MCF 10A (cell line): ENCODE data around the gene STK24. TPM values are rescaled to one million over a fixed set of nuclear protein-coding genes. Genes with fewer than 3 reads are reported as not detected.

Source experiments
- BruUV-seq: library from RNA; stranded (reverse); fragments of 400-500 nt; replicated peaks from 2 replicates; lab custom pipeline; 2021; lab: Mats Ljungman, UMichigan
- CTCF ChIA-PET: fragments of 300-600 bp; sonication (Branson Sonifier 250); formaldehyde crosslinking; extraction: SDS; loops from one replicate; lab custom pipeline; 2021; ENCODE audit warnings: antibody characterized with exemption, inconsistent platforms; lab: Yijun Ruan, JAX
- POLR2A ChIA-PET: fragments of 300-600, 350-650 bp; sonication (Branson Sonifier 250); formaldehyde crosslinking; extraction: SDS; loops from one replicate; lab custom pipeline; 2020; ENCODE audit warnings: antibody characterized with exemption, inconsistent platforms; lab: Yijun Ruan, JAX
- DNase-seq: peaks from one replicate; pipeline ENCODE4 v3.0.0-alpha.2; 2018; ENCODE audit not compliant: unreplicated experiment
- H3K27ac Mint-ChIP-seq: one replicate; pipeline ENCODE4 v1.8.0; 2022; ENCODE audit warnings: mild to moderate bottlenecking, low read depth, mixed read lengths; ENCODE audit not compliant: unreplicated experiment
- H3K27me3 Mint-ChIP-seq: one replicate; pipeline ENCODE4 v1.8.0; 2022; ENCODE audit warnings: mixed read lengths; ENCODE audit not compliant: insufficient read depth, unreplicated experiment
- H3K36me3 Mint-ChIP-seq: one replicate; pipeline ENCODE4 v1.8.0; 2022; ENCODE audit warnings: mild to moderate bottlenecking, moderate library complexity, mixed read lengths; ENCODE audit not compliant: insufficient read depth, unreplicated experiment
- H3K4me1 Mint-ChIP-seq: one replicate; pipeline ENCODE4 v1.8.0; 2022; ENCODE audit warnings: mixed read lengths; ENCODE audit not compliant: insufficient read depth, unreplicated experiment
- H3K4me3 Mint-ChIP-seq: one replicate; pipeline ENCODE4 v1.8.0; 2022; ENCODE audit warnings: mild to moderate bottlenecking, moderate library complexity, mixed read lengths; ENCODE audit not compliant: unreplicated experiment
- H3K9me3 Mint-ChIP-seq: one replicate; pipeline ENCODE4 v1.8.0; 2022; ENCODE audit warnings: mixed read lengths; ENCODE audit not compliant: unreplicated experiment
- intact Hi-C: fragments of 100-400 bp; cut with micrococcal nuclease; formaldehyde crosslinking; loops from 2 replicates; pipeline ENCODE4 v1.14.1; 2022
- total RNA-seq: library from RNA; stranded (reverse); gene quantifications from 2 replicates; pipeline ENCODE4 v1.2.3, GENCODE V29; 2022
- TF ChIP-seq, protein P1 (sequence below): fragments of 200-600 bp; IDR thresholded peaks from one replicate; pipeline ENCODE4 v1.8.0; 2022; ENCODE audit warnings: antibody characterized with exemption, mild to moderate bottlenecking; ENCODE audit not compliant: unreplicated experiment

Gene STK24
- total RNA-seq, 1 experiment from 2014 or later, result 200 TPM

DNA sequence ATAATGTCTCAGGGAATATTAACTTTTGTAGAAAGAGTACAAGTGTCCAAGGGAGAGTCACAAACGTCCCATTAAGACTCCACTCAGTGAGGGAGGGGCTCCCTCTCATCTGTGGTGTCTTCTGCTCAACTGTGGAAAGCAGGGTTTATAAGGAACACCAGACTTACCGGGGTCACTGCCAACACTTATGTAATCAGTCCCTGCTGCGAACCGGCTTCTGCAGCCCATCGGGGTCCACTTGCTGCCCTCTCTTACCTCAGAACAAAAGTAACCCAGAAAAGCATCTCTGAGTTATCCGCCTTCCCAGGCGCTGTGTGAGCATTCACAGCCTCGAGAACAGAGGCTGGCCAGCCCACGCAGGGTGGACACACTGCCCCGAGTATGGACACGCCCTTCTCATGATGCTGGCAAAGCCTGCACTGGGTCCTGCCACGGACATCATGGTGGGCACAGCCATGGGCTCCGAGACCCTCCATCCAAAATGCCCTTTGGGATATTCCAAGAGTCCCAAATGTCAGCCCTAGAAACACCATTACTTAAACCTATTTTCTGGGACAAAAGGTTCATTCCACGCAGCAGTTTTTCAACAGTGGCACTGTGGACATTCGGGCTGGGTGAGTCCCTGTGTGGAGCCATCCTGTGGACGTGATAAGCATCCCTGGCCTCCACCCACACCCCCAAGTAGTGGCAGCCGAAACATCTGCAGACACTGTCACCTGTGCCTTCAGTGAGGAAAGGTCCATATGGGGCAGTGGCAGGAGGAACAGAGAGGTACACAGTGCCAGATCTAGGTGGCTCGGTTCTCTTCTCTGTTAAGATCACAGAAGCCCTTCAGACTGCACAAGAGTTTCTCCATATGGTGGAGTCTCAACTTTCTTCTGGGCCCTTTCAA, 63.9 kb downstream of the STK24 start:
- TF ChIP-seq, protein P1, sequence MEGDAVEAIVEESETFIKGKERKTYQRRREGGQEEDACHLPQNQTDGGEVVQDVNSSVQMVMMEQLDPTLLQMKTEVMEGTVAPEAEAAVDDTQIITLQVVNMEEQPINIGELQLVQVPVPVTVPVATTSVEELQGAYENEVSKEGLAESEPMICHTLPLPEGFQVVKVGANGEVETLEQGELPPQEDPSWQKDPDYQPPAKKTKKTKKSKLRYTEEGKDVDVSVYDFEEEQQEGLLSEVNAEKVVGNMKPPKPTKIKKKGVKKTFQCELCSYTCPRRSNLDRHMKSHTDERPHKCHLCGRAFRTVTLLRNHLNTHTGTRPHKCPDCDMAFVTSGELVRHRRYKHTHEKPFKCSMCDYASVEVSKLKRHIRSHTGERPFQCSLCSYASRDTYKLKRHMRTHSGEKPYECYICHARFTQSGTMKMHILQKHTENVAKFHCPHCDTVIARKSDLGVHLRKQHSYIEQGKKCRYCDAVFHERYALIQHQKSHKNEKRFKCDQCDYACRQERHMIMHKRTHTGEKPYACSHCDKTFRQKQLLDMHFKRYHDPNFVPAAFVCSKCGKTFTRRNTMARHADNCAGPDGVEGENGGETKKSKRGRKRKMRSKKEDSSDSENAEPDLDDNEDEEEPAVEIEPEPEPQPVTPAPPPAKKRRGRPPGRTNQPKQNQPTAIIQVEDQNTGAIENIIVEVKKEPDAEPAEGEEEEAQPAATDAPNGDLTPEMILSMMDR, result no peak
- DNase-seq, result no peak
- no TSS peak for BruUV-seq
- Mint-ChIP-seq H3K9me3 (no peaks in the 10 kb centered on the region), H3K4me1 (peaks cover 33% of the 10 kb centered on the region), H3K27me3 (no peaks in the 10 kb centered on the region), H3K27ac (no peak overlapping the region), H3K36me3 (peaks cover 43% of the 10 kb centered on the region), H3K4me3 (no peak overlapping the region)
- ChIA-PET CTCF (interaction anchor here (0.9 to 1.0 kb wide), 2 partner anchors 8 to 140 kb away, joined by 3 to 6 read pairs; no protein-coding TSS in a partner anchor), POLR2A (no interaction called here)
- intact Hi-C loops, result no loop called here

DNA sequence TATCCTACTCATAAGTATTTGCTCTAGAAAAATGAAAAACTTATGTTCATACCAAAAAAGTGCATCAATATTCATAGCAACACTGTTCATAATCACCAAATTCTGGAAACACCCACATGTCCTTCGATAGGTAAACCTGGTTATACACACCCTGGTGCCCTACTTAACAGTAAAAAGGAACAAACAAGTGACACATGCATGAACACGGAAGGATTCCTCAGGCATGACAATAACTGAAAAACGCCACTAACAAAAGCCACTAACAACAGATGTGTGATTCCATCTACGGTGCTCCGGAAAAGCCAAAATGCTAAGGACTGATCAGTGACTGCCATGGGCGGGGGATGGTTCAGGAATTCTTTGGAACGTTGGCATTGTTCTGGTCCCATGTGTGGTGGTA, 65.5 kb downstream of the STK24 start:
- BruUV-seq, result no TSS peak
- ChIA-PET CTCF (interaction anchor here (1.3 kb wide), 1 partner anchor 21 kb away, joined by 3 read pairs; no protein-coding TSS in a partner anchor), POLR2A (no interaction called here)
- H3K27me3 Mint-ChIP-seq, result no peaks in the 10 kb centered on the region
- intact Hi-C loops, result no loop called here
- H3K4me1 Mint-ChIP-seq, result peaks cover 47% of the 10 kb centered on the region
- no peaks in the 10 kb centered on the region for H3K9me3 Mint-ChIP-seq
- no peak overlapping the region for H3K27ac Mint-ChIP-seq
- H3K4me3 Mint-ChIP-seq, result no peak overlapping the region
- H3K36me3 Mint-ChIP-seq, result peaks cover 34% of the 10 kb centered on the region
- TF ChIP-seq, protein P1, result no peak
- no peak for DNase-seq

DNA sequence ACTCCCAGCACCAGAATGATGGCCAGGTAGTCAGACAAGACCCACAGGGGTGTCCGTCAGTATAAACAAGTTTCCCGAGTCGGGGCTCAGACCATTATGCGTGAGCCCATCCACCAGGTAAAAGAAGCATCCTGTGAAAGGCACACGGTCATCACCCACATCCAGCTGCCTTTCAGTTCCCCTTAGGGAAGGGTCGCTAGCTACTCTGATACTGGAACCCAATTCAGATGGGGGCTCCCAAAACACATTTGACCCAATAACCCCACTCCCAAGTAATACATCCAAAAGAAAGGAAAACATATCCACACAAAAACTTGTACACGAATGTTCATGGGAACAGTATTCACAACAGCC, 66.8 kb downstream of the STK24 start:
- intact Hi-C loops, result no loop called here
- Mint-ChIP-seq H3K9me3 (no peaks in the 10 kb centered on the region), H3K27me3 (no peaks in the 10 kb centered on the region), H3K36me3 (peaks cover 24% of the 10 kb centered on the region), H3K4me3 (peak overlapping the region; percentile 15), H3K4me1 (peaks cover 52% of the 10 kb centered on the region), H3K27ac (peak overlapping the region; percentile 87)
- no peak for DNase-seq
- CTCF ChIA-PET, result interaction anchor here (0.5 to 1.3 kb wide), 6 partner anchors 8 to 164 kb away, joined by 3 read pairs; no protein-coding TSS in a partner anchor
- TF ChIP-seq, protein P1, result no peak
- no TSS peak for BruUV-seq
- POLR2A ChIA-PET, result interaction anchor here (0.8 to 5.7 kb wide), 7 partner anchors 10 to 143 kb away, joined by 3 to 79 read pairs (median 10); no protein-coding TSS in a partner anchor
